Measurements from ENCODE around the gene SEPHS2. TPM values are rescaled to one million over a fixed set of nuclear protein-coding genes. Genes with fewer than 3 reads are reported as not detected.
A peak's percentile ranks its signal among the peaks of the same experiment; 100 is the strongest.

Gene SEPHS2
- polyA plus RNA-seq, 2 of the 4 experiments (the other 2 are of a cell fraction): 47.8 to 72.6 TPM

- ChIA-PET POLR2A (no interaction called here), CTCF (interaction anchor here (1.0 to 2.5 kb wide), 5 partner anchors 26 to 140 kb away, joined by 3 to 9 read pairs (median 4); partner anchors contain the start of gene DCTPP1)
- 30% methylated on average over 9 of the region's 11 CpGs for WGBS (ENCODE audit: missing lambda C conversion rate)
- TF ChIP-seq KDM5A (IDR thresholded peaks at IDR 0.05): no peak
- TF ChIP-seq CEBPB (IDR thresholded peaks at IDR 0.05): peak; percentile 52 to 85
- TF ChIP-seq MAFK (IDR thresholded peaks at IDR 0.05; ENCODE audit: partially characterized antibody): peak; percentile 45
- no peak for TF ChIP-seq TP53 (CRISPR knock-in tag; IDR thresholded peaks at IDR 0.05)
- FAIRE-seq (no peak), ATAC-seq (peak; percentile 54 to 69; a peak in 4 of 6 replicates), DNase-seq (ENCODE audit: low read depth in 1 of 2, low spot score in 1 of 2) (peak in 1 of 2 experiments; percentile 40)
- Histone ChIP-seq H3K4me3 (no peak overlapping the region), H3K9me3 (no peaks in the 10 kb centered on the region), H3K4me1 (peaks cover 22% of the 10 kb centered on the region), H3K4me2 (peak overlapping the region; percentile 46), H3K27ac (peak overlapping the region in 1 of 2 experiments; percentile 62; a peak in 4 of 6 replicates)
Observed at GRCh38 chr16:30488764-30489605, 43.3 kb upstream of the SEPHS2 start.

GRCh38 chr16:30485818-30486436 lies 40.3 kb upstream of the SEPHS2 start:
- FAIRE-seq: no peak
- TF ChIP-seq PBX3 (IDR thresholded peaks at IDR 0.05): no peak
- CTCF ChIA-PET: interaction anchor here (1.3 to 1.5 kb wide), 3 partner anchors 9 to 35 kb away, joined by 3 to 4 read pairs (median 3); no protein-coding TSS in a partner anchor
- no peak for DNase-seq (ENCODE audit: low read depth in 1 of 2, low spot score in 1 of 2)
- no peak for ATAC-seq
- H3K4me1 ChIP-seq: peaks cover 10% of the 10 kb centered on the region; the same call in 2 of the 3 replicates
- 78% methylated on average over 7 of the region's 7 CpGs for WGBS (ENCODE audit: missing lambda C conversion rate)
- no peaks in the 10 kb centered on the region for H3K9me3 ChIP-seq
- no peak overlapping the region for H3K4me2 ChIP-seq
- H3K4me3 ChIP-seq: no peak overlapping the region
- POLR2A ChIA-PET: interaction anchor here (0.6 kb wide), 1 partner anchor 44 kb away, joined by 3 read pairs; no protein-coding TSS in a partner anchor
- H3K27ac ChIP-seq: no peak overlapping the region

- CTCF ChIA-PET: interaction anchor here (0.6 to 2.5 kb wide), 2 partner anchors 35 to 136 kb away, joined by 6 to 7 read pairs; no protein-coding TSS in a partner anchor
- no peak for FAIRE-seq
Observed at GRCh38 chr16:30484887-30485286, 39.2 kb upstream of the SEPHS2 start.

More at GRCh38 chr16:30484887-30485286, 39.2 kb upstream of the SEPHS2 start:
- Histone ChIP-seq H3K4me3 (no peak overlapping the region), H3K27ac (no peak overlapping the region), H3K4me2 (no peak overlapping the region), H3K4me1 (peaks cover 10% of the 10 kb centered on the region; the same call in 2 of the 3 replicates), H3K9me3 (no peaks in the 10 kb centered on the region)
- POLR2A ChIA-PET: no interaction called here
- ATAC-seq (no peak), DNase-seq (ENCODE audit: low read depth in 1 of 2, low spot score in 1 of 2) (no peak)
- no peak for TF ChIP-seq ELK1 (IDR thresholded peaks at IDR 0.05; ENCODE audit: low read depth, low read length)
- no peak for TF ChIP-seq ATOH8 (CRISPR knock-in tag; IDR thresholded peaks at IDR 0.05; ENCODE audit: low read depth)
- TF ChIP-seq RFX5 (IDR thresholded peaks at IDR 0.05): no peak
- TF ChIP-seq FOXS1 (CRISPR knock-in tag; IDR thresholded peaks at IDR 0.05): no peak
- TF ChIP-seq KDM5A (IDR thresholded peaks at IDR 0.05): no peak
- no peak for TF ChIP-seq SREBF2 (IDR thresholded peaks at IDR 0.05)
- TF ChIP-seq TP53 (CRISPR knock-in tag; IDR thresholded peaks at IDR 0.05): no peak
- no peak for TF ChIP-seq RCOR1 (IDR thresholded peaks at IDR 0.05; ENCODE audit: low read depth, low read length)
- no peak for TF ChIP-seq EP300 (IDR thresholded peaks at IDR 0.05)
- TF ChIP-seq CEBPB (IDR thresholded peaks at IDR 0.05): no peak
- TF ChIP-seq ZSCAN20 (CRISPR knock-in tag; IDR thresholded peaks at IDR 0.05): no peak
- no peak for TF ChIP-seq EHF (CRISPR knock-in tag; IDR thresholded peaks at IDR 0.05)
- TF ChIP-seq HOXB5 (CRISPR knock-in tag; IDR thresholded peaks at IDR 0.05): no peak
- no peak for TF ChIP-seq E2F6 (IDR thresholded peaks at IDR 0.05; ENCODE audit: borderline replicate concordance, low read depth)
- no peak for TF ChIP-seq CHD2 (IDR thresholded peaks at IDR 0.05; ENCODE audit: low read length, partially characterized antibody)
- no peak for TF ChIP-seq MYC (IDR thresholded peaks at IDR 0.05; ENCODE audit: borderline replicate concordance, low read length)
- TF ChIP-seq ZNF302 (CRISPR knock-in tag; IDR thresholded peaks at IDR 0.05): no peak
- TF ChIP-seq RARB (CRISPR knock-in tag; IDR thresholded peaks at IDR 0.05): no peak
